KOPT-K1 (cell line): Measurements from ENCODE around the gene PLG.
"Not testable (repeated sequence)": the region's sequence is repeated elsewhere in the genome, so short reads cannot be mapped to it uniquely, and the experiment has no call there.

ENCODE experiments used
- H3K27ac ChIP-seq: fragments of 200-600 bp; sonication (generic); 2 replicates; pipeline ENCODE4 v1.5.1; 2016; ENCODE audit warnings: antibody characterized with exemption, mild to moderate bottlenecking, low read depth, low read length; ENCODE audit not compliant: poor library complexity, severe bottlenecking
- H3K36me3 ChIP-seq: fragments of 200-600 bp; sonication (generic); 2 replicates; pipeline ENCODE4 v1.5.1; 2017; ENCODE audit warnings: antibody characterized with exemption, mild to moderate bottlenecking, low read length, moderate library complexity; ENCODE audit not compliant: insufficient read depth
- H3K9me3 ChIP-seq: fragments of 200-600 bp; sonication (generic); 2 replicates; pipeline ENCODE4 v1.5.1; 2017; ENCODE audit warnings: antibody characterized with exemption, low read length, mild to moderate bottlenecking; ENCODE audit not compliant: insufficient read depth, poor library complexity, severe bottlenecking

The PLG gene

GRCh38 chr6:160701918-160702680 lies at the start of gene PLG:
TSS of gene PLG (plus strand) at chr6:160702244. CDS start at chr6:160702305, 61 bp downstream.
- not testable (repeated sequence) for H3K9me3 ChIP-seq, H3K27ac ChIP-seq, H3K36me3 ChIP-seq

GRCh38 chr6:160659562-160659961 lies 42.5 kb upstream of the PLG start:
- Histone ChIP-seq H3K9me3 (peaks cover 9% of the 10 kb centered on the region), H3K27ac (no peak overlapping the region), H3K36me3 (no peaks in the 10 kb centered on the region)

- Histone ChIP-seq H3K27ac (no peak overlapping the region), H3K9me3 (peaks cover 9% of the 10 kb centered on the region), H3K36me3 (no peaks in the 10 kb centered on the region)
These were observed 40.8 kb upstream of the PLG start for GRCh38 chr6:160661216-160661615.

- H3K27ac ChIP-seq, result no peak overlapping the region
- H3K36me3 ChIP-seq, result no peaks in the 10 kb centered on the region
- peaks cover 2% of the 10 kb centered on the region for H3K9me3 ChIP-seq
These were observed 39.6 kb upstream of the PLG start for GRCh38 chr6:160662429-160662828.

GRCh38 chr6:160662842-160663241 lies 39.2 kb upstream of the PLG start:
- Histone ChIP-seq H3K27ac (no peak overlapping the region), H3K9me3 (no peaks in the 10 kb centered on the region), H3K36me3 (no peaks in the 10 kb centered on the region)

GRCh38 chr6:160664198-160664597 lies 37.8 kb upstream of the PLG start, which contains the start of gene LPA:
TSS of gene LPA (minus strand) at chr6:160664275. CDS start at chr6:160664214, 61 bp downstream.
- not testable (repeated sequence) for H3K27ac ChIP-seq, H3K36me3 ChIP-seq, H3K9me3 ChIP-seq

GRCh38 chr6:160667639-160668481 lies 34.2 kb upstream of the PLG start:
- Histone ChIP-seq H3K27ac (no peak overlapping the region), H3K9me3 (no peaks in the 10 kb centered on the region), H3K36me3 (no peaks in the 10 kb centered on the region)

GRCh38 chr6:160668589-160668988 lies 33.5 kb upstream of the PLG start:
- Histone ChIP-seq H3K9me3 (no peaks in the 10 kb centered on the region), H3K27ac (no peak overlapping the region), H3K36me3 (no peaks in the 10 kb centered on the region)

GRCh38 chr6:160676418-160676817 lies 25.6 kb upstream of the PLG start:
- H3K27ac ChIP-seq, H3K36me3 ChIP-seq, H3K9me3 ChIP-seq: not testable (repeated sequence)

GRCh38 chr6:160678230-160678629 lies 23.8 kb upstream of the PLG start:
- Histone ChIP-seq H3K36me3 (no peaks in the 10 kb centered on the region), H3K9me3 (no peaks in the 10 kb centered on the region), H3K27ac (no peak overlapping the region)

GRCh38 chr6:160678744-160679401 lies 23.2 kb upstream of the PLG start:
- H3K27ac ChIP-seq, result no peak overlapping the region
- H3K9me3 ChIP-seq, result no peaks in the 10 kb centered on the region
- H3K36me3 ChIP-seq, result no peaks in the 10 kb centered on the region

- Histone ChIP-seq H3K27ac (no peak overlapping the region), H3K9me3 (no peaks in the 10 kb centered on the region), H3K36me3 (no peaks in the 10 kb centered on the region)
These were observed 22.7 kb upstream of the PLG start for GRCh38 chr6:160679402-160679769.

GRCh38 chr6:160685101-160685761 lies 16.8 kb upstream of the PLG start:
- not testable (repeated sequence) for H3K9me3 ChIP-seq, H3K36me3 ChIP-seq, H3K27ac ChIP-seq

GRCh38 chr6:160685762-160686450 lies 16.1 kb upstream of the PLG start:
- H3K36me3 ChIP-seq, result no peaks in the 10 kb centered on the region
- no peaks in the 10 kb centered on the region for H3K9me3 ChIP-seq
- no peak overlapping the region for H3K27ac ChIP-seq
